Osteocyte (in vitro differentiated cells): ENCODE measurements around the gene ADAMTS3. TPM values are rescaled to one million over a fixed set of nuclear protein-coding genes. Genes with fewer than 3 reads are reported as not detected.

ENCODE experiments used
- DNase-seq: peaks from one replicate; pipeline ENCODE4 v3.0.0; 2021; ENCODE audit warnings: mixed read lengths; ENCODE audit not compliant: unreplicated experiment; ENCODE audit errors: extremely low spot score
- H3K27ac Mint-ChIP-seq: one replicate; pipeline ENCODE4 v1.8.0; 2021; ENCODE audit warnings: mild to moderate bottlenecking, mixed read lengths; ENCODE audit not compliant: unreplicated experiment
- H3K27me3 Mint-ChIP-seq: one replicate; pipeline ENCODE4 v1.8.0; 2021; ENCODE audit warnings: mixed read lengths; ENCODE audit not compliant: unreplicated experiment
- H3K36me3 Mint-ChIP-seq: one replicate; pipeline ENCODE4 v1.8.0; 2021; ENCODE audit warnings: mixed read lengths; ENCODE audit not compliant: unreplicated experiment
- H3K4me1 Mint-ChIP-seq: one replicate; pipeline ENCODE4 v1.8.0; 2021; ENCODE audit warnings: mixed read lengths; ENCODE audit not compliant: unreplicated experiment
- H3K4me3 Mint-ChIP-seq: one replicate; pipeline ENCODE4 v1.8.0; 2021; ENCODE audit warnings: mild to moderate bottlenecking, moderate library complexity, mixed read lengths; ENCODE audit not compliant: unreplicated experiment
- H3K9me3 Mint-ChIP-seq: one replicate; pipeline ENCODE4 v1.8.0; 2021; ENCODE audit warnings: mixed read lengths; ENCODE audit not compliant: unreplicated experiment
- CTCF ChIP-seq: fragments of 200-600 bp; sonication (generic); IDR thresholded peaks from 2 replicates; pipeline ENCODE4 v1.5.0; 2021; ENCODE audit warnings: antibody characterized with exemption, mild to moderate bottlenecking, moderate library complexity
- total RNA-seq: library from RNA; stranded (reverse); gene quantifications from 2 replicates; pipeline ENCODE4 v1.2.1, GENCODE V29; 2021

Gene ADAMTS3
- total RNA-seq, 1 donor from 2014 or later = 1.4 TPM

- H3K36me3 Mint-ChIP-seq = no peaks in the 10 kb centered on the region
- no peak for TF ChIP-seq CTCF
- H3K9me3 Mint-ChIP-seq = peaks cover 10% of the 10 kb centered on the region
- H3K4me1 Mint-ChIP-seq = no peaks in the 10 kb centered on the region
- no peaks in the 10 kb centered on the region for H3K27me3 Mint-ChIP-seq
- H3K27ac Mint-ChIP-seq = no peak overlapping the region
- no peak overlapping the region for H3K4me3 Mint-ChIP-seq
- no peak for DNase-seq
Measured at GRCh38 chr4:72538006-72538405, 31.0 kb downstream of the ADAMTS3 start.

DNA sequence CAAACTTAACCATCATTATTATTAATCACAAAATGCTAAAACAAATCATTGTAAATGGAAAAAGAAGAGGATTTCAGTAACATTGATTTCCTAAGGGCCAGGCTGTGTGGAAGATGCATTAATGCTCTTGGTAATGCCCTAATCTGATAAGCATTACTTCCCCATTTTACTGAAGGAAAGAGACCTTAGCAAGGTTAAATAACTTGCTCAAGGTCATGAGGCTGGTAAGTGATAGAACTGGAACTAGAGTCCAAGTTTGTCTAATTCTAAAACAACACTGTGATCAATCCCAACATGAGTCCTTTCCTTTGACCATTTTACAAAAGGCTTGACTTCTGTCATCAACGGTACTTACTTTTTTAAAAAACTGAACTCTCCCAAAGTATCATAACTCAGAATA lies 32.6 kb downstream of the ADAMTS3 start:
- Mint-ChIP-seq H3K4me3 (no peak overlapping the region), H3K27me3 (no peaks in the 10 kb centered on the region), H3K4me1 (no peaks in the 10 kb centered on the region), H3K9me3 (peaks cover 10% of the 10 kb centered on the region), H3K27ac (no peak overlapping the region), H3K36me3 (no peaks in the 10 kb centered on the region)
- TF ChIP-seq CTCF = no peak
- DNase-seq = no peak

DNA sequence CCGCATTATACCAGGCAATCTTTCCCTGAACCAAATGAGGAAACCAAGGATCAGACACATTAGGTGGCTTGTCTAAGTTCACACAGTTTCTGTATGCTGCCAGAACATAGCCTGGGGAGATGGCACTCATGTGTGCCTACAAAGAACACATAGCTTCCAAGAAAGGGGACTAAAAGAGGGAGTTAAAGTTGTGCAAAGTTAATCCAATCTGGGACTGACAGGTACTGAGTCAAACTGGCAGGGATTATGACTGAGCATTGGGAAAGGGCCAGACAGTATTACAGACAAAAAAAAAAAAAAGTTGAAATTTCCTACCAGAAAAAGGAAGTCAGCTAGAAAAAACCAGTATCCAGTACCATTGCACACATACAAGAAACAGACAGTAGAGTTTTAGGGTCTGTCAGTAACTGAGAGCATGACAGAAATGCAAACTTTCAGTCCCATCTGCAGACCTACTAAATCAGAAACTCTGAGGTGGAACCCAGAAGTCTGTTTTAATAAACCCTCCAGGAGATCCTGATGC lies 37.2 kb downstream of the ADAMTS3 start:
- no peak for TF ChIP-seq CTCF
- Mint-ChIP-seq H3K27me3 (no peaks in the 10 kb centered on the region), H3K27ac (no peak overlapping the region), H3K36me3 (no peaks in the 10 kb centered on the region), H3K4me1 (no peaks in the 10 kb centered on the region), H3K9me3 (no peaks in the 10 kb centered on the region), H3K4me3 (no peak overlapping the region)
- no peak for DNase-seq

DNA sequence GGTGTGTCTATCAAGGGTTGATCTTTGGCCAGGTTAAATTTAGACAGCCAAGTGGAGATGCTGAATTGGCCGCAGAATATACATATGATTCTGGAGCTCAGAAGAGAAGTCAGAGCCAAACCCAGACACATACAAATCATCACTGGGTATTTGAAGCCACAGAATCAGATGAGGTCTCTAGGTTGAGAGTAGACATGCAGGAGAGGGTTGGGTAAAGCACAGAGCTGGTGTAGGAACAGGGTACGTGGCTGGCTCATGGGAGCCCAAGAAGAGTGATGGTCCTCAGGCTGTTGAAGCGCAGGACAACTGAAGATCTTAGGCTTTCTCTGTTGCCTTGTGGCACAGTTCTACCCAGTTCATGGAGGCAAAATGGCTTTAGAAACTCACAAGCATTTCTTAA lies 37.7 kb downstream of the ADAMTS3 start:
- H3K4me3 Mint-ChIP-seq = no peak overlapping the region
- no peak for TF ChIP-seq CTCF

DNA sequence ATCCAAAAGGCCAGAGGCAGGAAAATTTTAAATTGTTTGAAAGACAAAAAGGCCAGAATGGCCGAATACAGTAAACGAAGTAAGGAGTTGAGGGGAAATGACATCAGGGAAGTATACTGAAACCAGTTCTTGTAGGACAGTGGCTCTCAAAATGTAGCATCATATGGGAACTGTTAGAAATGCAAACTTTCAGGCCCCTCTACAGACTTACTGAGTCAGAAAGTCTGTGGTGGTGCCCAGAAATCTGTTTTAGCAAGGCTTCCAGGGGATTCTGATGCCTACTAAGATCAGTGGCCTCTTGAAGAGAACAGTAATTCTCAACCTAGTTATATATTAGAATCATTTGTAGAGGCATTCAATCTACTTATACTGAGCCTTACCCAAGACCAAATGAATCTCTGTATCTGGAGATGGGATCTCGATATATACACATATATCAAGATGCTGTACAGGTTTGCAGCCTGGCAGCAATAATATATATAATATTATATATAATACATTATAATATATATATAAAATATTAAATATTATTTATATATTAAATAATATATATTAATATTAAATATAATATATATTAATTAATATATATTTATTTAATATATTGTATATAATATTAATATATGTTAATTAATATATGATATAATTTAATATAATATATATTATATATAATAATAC lies 39.7 kb downstream of the ADAMTS3 start:
- DNase-seq = no peak
- Mint-ChIP-seq H3K27ac (no peak overlapping the region), H3K4me3 (no peak overlapping the region), H3K36me3 (no peaks in the 10 kb centered on the region), H3K4me1 (no peaks in the 10 kb centered on the region), H3K27me3 (no peaks in the 10 kb centered on the region), H3K9me3 (no peaks in the 10 kb centered on the region)
- TF ChIP-seq CTCF = no peak

More for the DNA sequence above, 37.7 kb downstream of the ADAMTS3 start:
- H3K27ac Mint-ChIP-seq = no peak overlapping the region
- DNase-seq = no peak
- H3K27me3 Mint-ChIP-seq = no peaks in the 10 kb centered on the region
- no peaks in the 10 kb centered on the region for H3K9me3 Mint-ChIP-seq
- no peaks in the 10 kb centered on the region for H3K36me3 Mint-ChIP-seq
- H3K4me1 Mint-ChIP-seq = no peaks in the 10 kb centered on the region
